Measurements from ENCODE around the gene CCDC88B. TPM values are rescaled to one million over a fixed set of nuclear protein-coding genes. Genes with fewer than 3 reads are reported as not detected.

CCDC88B gene
- polyA plus RNA-seq, 1 donor from 2014 or later: 1.3 TPM

- H3K27ac ChIP-seq (ENCODE audit: low read length): no peak overlapping the region
- no peak overlapping the region for H3K9ac ChIP-seq (ENCODE audit: low read length)
Measured at GRCh38 chr11:64348383-64349024, 8.5 kb downstream of the CCDC88B start.

GRCh38 chr11:64349025-64349387, 9.0 kb downstream of the CCDC88B start:
- no peaks in the 10 kb centered on the region for H3F3A ChIP-seq (ENCODE audit: insufficient read depth, low read length, poor library complexity, severe bottlenecking)
- no peak overlapping the region for H3K4me2 ChIP-seq (ENCODE audit: low read length)
- H2AFZ ChIP-seq (ENCODE audit: low read depth, low read length): no peak overlapping the region
- H3K9me3 ChIP-seq (ENCODE audit: low read length): no peaks in the 10 kb centered on the region
- no peak overlapping the region for H3K27ac ChIP-seq (ENCODE audit: low read length)
- no peaks in the 10 kb centered on the region for H3K79me2 ChIP-seq (replicated peaks; ENCODE audit: insufficient read depth, low read length)
- H3K9ac ChIP-seq (ENCODE audit: low read length): no peak overlapping the region
- no peaks in the 10 kb centered on the region for H3K9me2 ChIP-seq (ENCODE audit: insufficient read depth, low read length)
- no peaks in the 10 kb centered on the region for H4K20me1 ChIP-seq (ENCODE audit: insufficient read depth)
- H3K36me3 ChIP-seq (ENCODE audit: insufficient read depth, low read length): no peaks in the 10 kb centered on the region
- H3K4me3 ChIP-seq (ENCODE audit: low read length): no peak overlapping the region
- no peaks in the 10 kb centered on the region for H3K27me3 ChIP-seq (ENCODE audit: insufficient read depth, low read depth, low read length)
- TF ChIP-seq CTCF (IDR thresholded peaks at IDR 0.05; ENCODE audit: poor library complexity, severe bottlenecking) (no peak), REST (IDR thresholded peaks at IDR 0.05; ENCODE audit: borderline replicate concordance) (no peak), EP300 (conservative IDR thresholded peaks at IDR 0.05; ENCODE audit: poor library complexity, severe bottlenecking) (no peak), SMC3 (conservative IDR thresholded peaks at IDR 0.05; ENCODE audit: poor library complexity) (no peak), EZH2 (IDR thresholded peaks at IDR 0.05; ENCODE audit: borderline replicate concordance, insufficient read depth, low read length, poor library complexity, severe bottlenecking) (no peak)

More at GRCh38 chr11:64348383-64349024, 8.5 kb downstream of the CCDC88B start:
- no peak overlapping the region for H3K4me3 ChIP-seq (ENCODE audit: low read length)
- no peak overlapping the region for H2AFZ ChIP-seq (ENCODE audit: low read depth, low read length)
- no peaks in the 10 kb centered on the region for H4K20me1 ChIP-seq (ENCODE audit: insufficient read depth)
- no peaks in the 10 kb centered on the region for H3K27me3 ChIP-seq (ENCODE audit: insufficient read depth, low read depth, low read length)
- H3K36me3 ChIP-seq (ENCODE audit: insufficient read depth, low read length): no peaks in the 10 kb centered on the region
- no peaks in the 10 kb centered on the region for H3F3A ChIP-seq (ENCODE audit: insufficient read depth, low read length, poor library complexity, severe bottlenecking)
- H3K9me3 ChIP-seq (ENCODE audit: low read length): no peaks in the 10 kb centered on the region
- no peak overlapping the region for H3K4me2 ChIP-seq (ENCODE audit: low read length)
- TF ChIP-seq MXI1 (conservative IDR thresholded peaks at IDR 0.05; ENCODE audit: poor library complexity, severe bottlenecking) (no peak), EP300 (conservative IDR thresholded peaks at IDR 0.05; ENCODE audit: poor library complexity, severe bottlenecking) (no peak), TAF1 (IDR thresholded peaks at IDR 0.05; ENCODE audit: low read depth) (no peak), SMC3 (conservative IDR thresholded peaks at IDR 0.05; ENCODE audit: poor library complexity) (no peak), POLR2AphosphoS5 (IDR thresholded peaks at IDR 0.05) (no peak), CTCF (IDR thresholded peaks at IDR 0.05; ENCODE audit: poor library complexity, severe bottlenecking) (no peak), EZH2 (IDR thresholded peaks at IDR 0.05; ENCODE audit: borderline replicate concordance, insufficient read depth, low read length, poor library complexity, severe bottlenecking) (no peak), RAD21 (conservative IDR thresholded peaks at IDR 0.05) (no peak), REST (IDR thresholded peaks at IDR 0.05; ENCODE audit: borderline replicate concordance) (no peak)
- no peaks in the 10 kb centered on the region for H3K79me2 ChIP-seq (replicated peaks; ENCODE audit: insufficient read depth, low read length)
- no peaks in the 10 kb centered on the region for H3K9me2 ChIP-seq (ENCODE audit: insufficient read depth, low read length)

Data from neural cell (in vitro differentiated cells).